GM23248 (cell line): ENCODE results near the gene C16orf92.

Source experiments
- EZH2 ChIP-seq: fragments of 200-600 bp; sonication (generic); IDR thresholded peaks from 2 replicates; pipeline ENCODE4 v1.6.1; 2018; ENCODE audit warnings: antibody characterized with exemption, mild to moderate bottlenecking; ENCODE audit not compliant: insufficient read depth, poor library complexity, severe bottlenecking
- EZH2phosphoT487 ChIP-seq: fragments of 200-600 bp; sonication (generic); IDR thresholded peaks from 2 replicates; pipeline ENCODE4 v1.6.1; 2018; ENCODE audit warnings: antibody characterized with exemption, moderate library complexity, mild to moderate bottlenecking, low read depth; ENCODE audit not compliant: insufficient read depth

- TF ChIP-seq EZH2 (no peak), EZH2phosphoT487 (no peak)
Observed at GRCh38 chr16:29995911-29996765, 26.9 kb upstream of the C16orf92 start, which contains the start of gene INO80E.
